ENCODE results near the gene DHX36.

- TF ChIP-seq POLR2A (IDR thresholded peaks at IDR 0.05) (no peak), CTCF (IDR thresholded peaks at IDR 0.05) (no peak)
Observed at GRCh38 chr3:154235330-154235729, 89.0 kb downstream of the DHX36 start.
